ENCODE measurements around the gene THAP11.

THAP11 gene

DNA sequence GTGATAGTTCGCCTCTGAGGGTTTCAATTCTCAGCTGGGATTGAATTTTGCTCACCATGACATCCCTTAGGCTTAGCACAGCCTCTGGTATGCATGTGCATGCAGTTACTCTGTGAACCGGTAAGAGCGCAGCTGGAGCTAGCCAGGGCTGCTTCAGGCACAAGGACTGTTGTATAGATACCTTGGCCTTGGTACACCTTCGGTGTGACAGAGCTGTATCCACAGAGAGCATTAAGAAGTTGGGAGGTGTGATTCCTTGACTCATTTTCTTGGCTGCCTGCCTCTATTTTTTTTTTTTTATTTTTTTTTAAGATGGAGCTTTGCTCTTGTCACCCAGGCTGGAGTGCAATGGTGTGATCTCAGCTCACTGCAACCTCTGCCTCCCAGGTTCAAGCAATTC lies 2.4 kb downstream of the THAP11 start:
- peak; percentile 33 for DNase-seq (ENCODE audit: low read depth)
- H3K4me3 ChIP-seq (replicated peaks; ENCODE audit: low read depth, low read length) = peak overlapping the region; percentile 3
- TF ChIP-seq CTCF (IDR thresholded peaks at IDR 0.05; ENCODE audit: low read length, missing control alignments) = peak; percentile 6

DNA sequence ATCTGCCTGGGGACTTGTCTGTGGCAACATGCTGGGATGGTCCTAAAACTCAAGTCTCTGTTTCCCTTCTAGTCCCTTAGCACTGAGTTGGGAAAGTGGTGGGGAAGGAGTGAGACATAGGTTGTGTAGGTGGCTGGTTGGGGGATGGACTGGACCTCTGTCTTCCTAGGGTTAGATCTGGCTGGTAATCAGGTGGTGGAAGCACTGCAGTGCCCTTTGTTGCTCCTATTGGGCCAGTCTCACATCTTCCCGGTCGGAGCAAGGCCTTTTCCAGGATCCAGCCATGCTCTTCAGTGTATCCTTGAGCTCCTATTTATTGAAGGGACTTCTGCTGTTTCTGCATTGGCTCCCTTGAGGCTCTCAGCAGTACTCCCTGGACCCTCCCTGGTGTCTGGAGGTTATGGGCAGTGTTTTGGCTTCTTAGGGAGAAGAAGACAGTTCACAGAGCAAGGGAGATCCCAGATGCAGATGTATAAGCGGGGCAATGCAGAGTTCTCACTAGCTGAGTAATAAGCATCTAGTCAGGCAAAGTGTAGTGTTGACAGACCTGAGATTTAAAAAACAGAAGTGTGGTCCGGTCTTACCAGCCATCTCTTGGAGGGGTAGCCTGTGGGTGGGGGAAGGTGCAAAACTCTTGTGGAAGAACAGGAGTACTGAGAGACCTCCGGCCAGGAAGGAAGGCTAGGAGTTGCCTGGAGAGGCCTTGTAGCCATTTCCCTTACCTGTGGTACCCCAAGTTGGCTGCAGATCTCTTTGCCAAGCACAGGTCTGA lies 3.4 kb downstream of the THAP11 start:
- no peak for TF ChIP-seq CTCF (IDR thresholded peaks at IDR 0.05; ENCODE audit: low read length, missing control alignments)
- DNase-seq (ENCODE audit: low read depth) = no peak
- peak overlapping the region; percentile 92 for H3K4me3 ChIP-seq (replicated peaks; ENCODE audit: low read depth, low read length)

DNA sequence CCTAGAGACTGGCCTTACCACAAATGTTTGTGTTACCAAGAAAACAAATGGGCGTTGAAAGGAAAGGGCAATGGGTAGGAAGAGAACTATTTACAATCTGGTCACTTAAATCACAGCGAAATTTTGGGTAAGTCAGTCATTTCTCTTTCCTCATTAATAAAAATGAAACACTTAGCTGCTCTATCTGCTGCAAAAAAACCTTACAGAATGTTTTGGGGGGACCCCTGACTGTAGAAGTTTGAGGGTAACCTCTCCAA lies 3.9 kb downstream of the THAP11 start:
- no peak for DNase-seq (ENCODE audit: low read depth)
- no peak for TF ChIP-seq CTCF (IDR thresholded peaks at IDR 0.05; ENCODE audit: low read length, missing control alignments)
- peak overlapping the region; percentile 92 for H3K4me3 ChIP-seq (replicated peaks; ENCODE audit: low read depth, low read length)

GRCh38 chr16:67846320-67847063 lies 4.4 kb downstream of the THAP11 start, which contains the start of gene NUTF2:
TSS of gene NUTF2 (plus strand) at chr16:67846933. CDS start at chr16:67865131, 18,198 bp downstream.
- TF ChIP-seq CTCF (IDR thresholded peaks at IDR 0.05; ENCODE audit: low read length, missing control alignments) = no peak
- H3K4me3 ChIP-seq (replicated peaks; ENCODE audit: low read depth, low read length) = peak within 1 kb of the TSS; percentile 92
- DNase-seq (ENCODE audit: low read depth) = peak; percentile 93

GRCh38 chr16:67847064-67847861 lies 5.1 kb downstream of the THAP11 start, which contains the start of gene CENPT:
TSS of gene CENPT (minus strand) at chr16:67847693. CDS start at chr16:67833859, 13,834 bp downstream.
- H3K4me3 ChIP-seq (replicated peaks; ENCODE audit: low read depth, low read length) = peak within 1 kb of the TSS; percentile 92
- TF ChIP-seq CTCF (IDR thresholded peaks at IDR 0.05; ENCODE audit: low read length, missing control alignments) = no peak
- peak; percentile 57 for DNase-seq (ENCODE audit: low read depth)

- peak overlapping the region; percentile 92 for H3K4me3 ChIP-seq (replicated peaks; ENCODE audit: low read depth, low read length)
- no peak for TF ChIP-seq CTCF (IDR thresholded peaks at IDR 0.05; ENCODE audit: low read length, missing control alignments)
- DNase-seq (ENCODE audit: low read depth) = no peak
These were observed 6.0 kb downstream of the THAP11 start for GRCh38 chr16:67848118-67848517.

All from fibroblast of pulmonary artery (primary cell).